ENCODE results near the gene FAM193B.

DNA sequence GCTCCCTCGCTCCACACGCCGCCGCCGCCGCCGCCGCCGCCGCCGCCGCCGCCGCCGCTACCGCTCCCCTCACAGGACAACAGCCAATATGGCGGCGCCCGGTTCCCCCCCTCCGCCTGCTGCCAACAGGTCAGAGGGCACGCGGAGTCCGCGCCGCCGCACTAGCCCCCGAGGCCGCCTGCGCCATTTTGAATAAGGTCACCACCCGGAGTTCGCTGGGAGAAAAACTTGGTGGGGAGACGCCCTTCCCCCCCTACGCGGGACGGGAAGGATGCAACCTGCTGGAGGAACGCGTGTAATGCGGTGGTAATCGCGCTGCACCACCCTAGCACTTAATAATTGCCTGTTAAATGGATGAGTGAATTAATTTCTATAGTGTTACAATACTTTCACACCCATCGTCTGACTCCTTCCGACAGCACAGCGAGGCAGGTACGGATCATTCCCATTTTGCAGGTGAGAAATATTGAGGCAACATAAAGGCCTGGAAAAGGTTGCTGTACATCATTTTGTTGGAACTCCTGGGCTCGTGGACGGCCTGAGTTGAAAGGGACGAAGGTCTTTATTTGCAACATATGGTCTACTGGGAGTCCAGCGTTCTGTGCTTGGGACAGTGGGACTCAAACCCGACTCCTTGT is at the start of gene FAM193B:
- no peak for TF ChIP-seq EZH2phosphoT487 (IDR thresholded peaks at IDR 0.05; ENCODE audit: borderline replicate concordance, low read length)
- TF ChIP-seq, protein P1, sequence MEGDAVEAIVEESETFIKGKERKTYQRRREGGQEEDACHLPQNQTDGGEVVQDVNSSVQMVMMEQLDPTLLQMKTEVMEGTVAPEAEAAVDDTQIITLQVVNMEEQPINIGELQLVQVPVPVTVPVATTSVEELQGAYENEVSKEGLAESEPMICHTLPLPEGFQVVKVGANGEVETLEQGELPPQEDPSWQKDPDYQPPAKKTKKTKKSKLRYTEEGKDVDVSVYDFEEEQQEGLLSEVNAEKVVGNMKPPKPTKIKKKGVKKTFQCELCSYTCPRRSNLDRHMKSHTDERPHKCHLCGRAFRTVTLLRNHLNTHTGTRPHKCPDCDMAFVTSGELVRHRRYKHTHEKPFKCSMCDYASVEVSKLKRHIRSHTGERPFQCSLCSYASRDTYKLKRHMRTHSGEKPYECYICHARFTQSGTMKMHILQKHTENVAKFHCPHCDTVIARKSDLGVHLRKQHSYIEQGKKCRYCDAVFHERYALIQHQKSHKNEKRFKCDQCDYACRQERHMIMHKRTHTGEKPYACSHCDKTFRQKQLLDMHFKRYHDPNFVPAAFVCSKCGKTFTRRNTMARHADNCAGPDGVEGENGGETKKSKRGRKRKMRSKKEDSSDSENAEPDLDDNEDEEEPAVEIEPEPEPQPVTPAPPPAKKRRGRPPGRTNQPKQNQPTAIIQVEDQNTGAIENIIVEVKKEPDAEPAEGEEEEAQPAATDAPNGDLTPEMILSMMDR (IDR thresholded peaks at IDR 0.05; ENCODE audit: low read depth, low read length, poor library complexity, severe bottlenecking): peak; percentile 23
